Heart left ventricle (tissue), 16 donors: ENCODE measurements around the gene LSP1. TPM values are rescaled to one million over a fixed set of nuclear protein-coding genes. Genes with fewer than 3 reads are reported as not detected.
"Not testable (repeated sequence)": the region's sequence is repeated elsewhere in the genome, so short reads cannot be mapped to it uniquely, and the experiment has no call there.

ENCODE experiments used
- ATAC-seq, 4 donors: fragments of 200-7000 bp; cut with Tn5 transposase; one replicate each; pipeline ENCODE4 v1.9.1; 2020 to 2022; ENCODE audit warnings: moderate library complexity in 4 of 4, mild to moderate bottlenecking in 3 of 4, moderate number of reproducible peaks in 1 of 4
- DNase-seq, 5 donors: peaks; one replicate each; pipeline ENCODE4 v3.0.0-alpha.2; 2020
- H3K27ac ChIP-seq, 12 donors: fragments of 200-600 bp; sonication (generic) in 4 of 12; one replicate each; pipeline versions ENCODE4 v1.5.0 to v1.8.0; 2016 to 2022; ENCODE audit warnings: mild to moderate bottlenecking in 2 of 12
- H3K27me3 ChIP-seq, 9 donors: fragments of 200-600 bp; sonication (generic) in 2 of 9; one replicate each; pipeline versions ENCODE4 v1.5.1 to v1.8.0; 2016 to 2022; ENCODE audit warnings: mild to moderate bottlenecking in 3 of 9
- H3K36me3 ChIP-seq, 9 donors: fragments of 200-600 bp; sonication (generic) in 2 of 9; one replicate each; pipeline versions ENCODE4 v1.5.0 to v1.8.0; 2018 to 2022; ENCODE audit warnings: mild to moderate bottlenecking in 2 of 9
- H3K4me1 ChIP-seq, 12 donors: fragments of 200-600 bp; sonication (generic) in 4 of 12; one replicate each; pipeline versions ENCODE4 v1.5.0 to v1.8.0; 2016 to 2022; ENCODE audit warnings: mild to moderate bottlenecking in 3 of 12
- H3K4me3 ChIP-seq, 12 donors: fragments of 200-600 bp; sonication (generic) in 4 of 12; one replicate each; pipeline versions ENCODE4 v1.5.0 to v1.8.0; 2017 to 2022; ENCODE audit warnings: mild to moderate bottlenecking in 9 of 12, moderate library complexity in 4 of 12
- H3K9me3 ChIP-seq, 12 donors: fragments of 200-600 bp; sonication (generic) in 4 of 12; one replicate each; pipeline versions ENCODE4 v1.5.0 to v1.8.0; 2016 to 2022; ENCODE audit warnings: mild to moderate bottlenecking in 1 of 12
- POLR2A ChIP-seq, 2 donors: fragments of 450-650 bp; IDR thresholded peaks; one replicate each; pipeline ENCODE4 v1.6.1; 2017; ENCODE audit warnings: antibody characterized with exemption in 2 of 2, mild to moderate bottlenecking in 2 of 2, moderate library complexity in 2 of 2
- WGBS, 4 donors: extraction: QIAGEN DNeasy Blood & Tissue Kit in 2 of 4; methylation state at CpG; one replicate each; pipeline versions ENCODE4 v1.1.5 to v1.1.7; 2013 to 2018; 5-methylcytosine and 5-hydroxymethylcytosine counted together
- intact Hi-C, 10 donors: fragments of 100-400 bp; cut with DNase I; formaldehyde crosslinking; loops; one replicate each; pipeline versions ENCODE4 v1.11.1 to v1.14.2; 2022
- polyA plus RNA-seq, 2 donors: library from polyadenylated mRNA; stranded (reverse); fragments of 200-250 nt; gene quantifications; one replicate each; pipeline ENCODE4 v1.2.3, GENCODE V29; 2013
- total RNA-seq, 9 donors: library from RNA; depleted of rRNA in 2 of 9; stranded (reverse); fragments of >200 nt in 2 of 9; fragmentation: NEBNext Ultra II Directional in 3 of 9; extraction: Animal tissue kit (Norgen Biotek cat#: 25700) in 3 of 9; gene quantifications; one replicate each; pipeline versions ENCODE4 v1.1.0 to v1.2.4, GENCODE V29; 2016 to 2023
- TF ChIP-seq, protein P1 (sequence below), 12 donors: fragments of 200-600 bp; sonication (generic) in 4 of 12; IDR thresholded peaks; one replicate each; pipeline versions ENCODE4 v1.5.0 to v1.8.0; 2018 to 2022; ENCODE audit warnings: antibody characterized with exemption in 12 of 12, mild to moderate bottlenecking in 5 of 12
- donor health status: ischemic (EF 13 %, LVEDD 7.1; RV severe dilation, severe dysfunction).
- donor health status: healthy with polysubstance abuse.
- donor health status: DM: no; HTN: yes; CAD: no.
- donor health status: DM: no; HTN: no; CAD: no.
- donor health status: ischemic (EF 25% LVEDD 6.9; RV normal size, moderate dysfunction).
- donor health status: ischemic (EF 25% LVEDD 5.7; RV mildly dilated, moderate dysfunction).
- donor health status: healthy.
- donor health status: DM: yes; HTN: yes; CAD: no.
- donor health status: ischemic (EF 35%, LVEDD 5.7; RV mildly dilated, moderate dysfunction).
- donor health status: nonischemic (EF 11% LVEDD 7.7; RV severe dilation, severe dysfunction).
- donor health status: DM: yes; HTN: yes; CAD: no.
- donor health status: PGD.
- donor health status: ischemic (EF 29% LVEDD 5.4; RV normal size, mild dysfunction).
- donor health status: nonischemic (EF 23%, LVEDD 6.1; RV moderate dilation, normal function).

LSP1 gene
- total and polyA plus RNA-seq, 11 donors = 10.0 to 86.8 (median 16.4) TPM

DNA sequence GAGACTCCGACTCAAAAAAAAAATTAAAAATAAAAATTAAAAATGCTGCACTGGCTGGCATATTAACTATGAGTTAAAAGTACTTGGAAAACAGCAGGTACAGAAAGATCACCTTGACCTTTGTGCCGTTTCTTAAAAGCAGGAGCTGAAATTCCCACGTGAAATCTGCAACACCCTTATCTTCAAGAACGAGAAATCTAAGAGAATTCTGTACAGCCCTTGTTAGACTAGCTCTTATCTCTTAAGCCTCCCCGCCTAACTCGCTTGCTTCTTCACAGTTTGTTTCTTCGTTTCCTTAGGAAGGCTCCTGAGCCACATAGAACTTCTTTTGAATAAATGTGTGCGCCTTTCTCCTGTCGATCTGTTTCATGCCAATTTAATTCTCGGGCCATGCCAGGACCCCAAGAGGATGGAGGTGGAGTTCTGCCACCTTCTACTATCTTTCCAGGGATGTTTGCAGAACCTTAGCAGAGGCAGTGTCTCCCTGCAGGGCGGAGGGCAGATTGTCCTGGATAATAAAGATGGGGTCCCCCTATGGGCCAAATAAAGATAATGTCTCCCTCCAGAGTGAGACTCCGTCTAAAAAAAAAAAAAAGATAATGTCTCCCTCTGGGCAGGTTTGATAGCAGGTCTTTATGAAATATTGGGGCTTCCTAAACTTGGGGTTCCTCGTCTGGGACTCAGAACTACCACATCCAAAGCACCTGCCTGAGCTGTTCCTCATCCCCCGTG is 45.5 kb upstream of the LSP1 start:
- Histone ChIP-seq H3K9me3 (peaks cover 0 to 6% (median 0%) of the 10 kb centered on the region in 12 donors), H3K36me3 (no peaks in the 10 kb centered on the region), H3K27ac (no peak overlapping the region), H3K4me1 (peaks cover 0 to 11% (median 0%) of the 10 kb centered on the region in 12 donors), H3K27me3 (peaks cover 0 to 54% (median 4%) of the 10 kb centered on the region in 9 donors), H3K4me3 (no peak overlapping the region)
- intact Hi-C loops = loop anchor here in 2 of 10 donors (5.0 to 10.0 kb wide), 2 partner anchors 93 to 100 kb away; no protein-coding TSS in a partner anchor
- TF ChIP-seq, protein P1, sequence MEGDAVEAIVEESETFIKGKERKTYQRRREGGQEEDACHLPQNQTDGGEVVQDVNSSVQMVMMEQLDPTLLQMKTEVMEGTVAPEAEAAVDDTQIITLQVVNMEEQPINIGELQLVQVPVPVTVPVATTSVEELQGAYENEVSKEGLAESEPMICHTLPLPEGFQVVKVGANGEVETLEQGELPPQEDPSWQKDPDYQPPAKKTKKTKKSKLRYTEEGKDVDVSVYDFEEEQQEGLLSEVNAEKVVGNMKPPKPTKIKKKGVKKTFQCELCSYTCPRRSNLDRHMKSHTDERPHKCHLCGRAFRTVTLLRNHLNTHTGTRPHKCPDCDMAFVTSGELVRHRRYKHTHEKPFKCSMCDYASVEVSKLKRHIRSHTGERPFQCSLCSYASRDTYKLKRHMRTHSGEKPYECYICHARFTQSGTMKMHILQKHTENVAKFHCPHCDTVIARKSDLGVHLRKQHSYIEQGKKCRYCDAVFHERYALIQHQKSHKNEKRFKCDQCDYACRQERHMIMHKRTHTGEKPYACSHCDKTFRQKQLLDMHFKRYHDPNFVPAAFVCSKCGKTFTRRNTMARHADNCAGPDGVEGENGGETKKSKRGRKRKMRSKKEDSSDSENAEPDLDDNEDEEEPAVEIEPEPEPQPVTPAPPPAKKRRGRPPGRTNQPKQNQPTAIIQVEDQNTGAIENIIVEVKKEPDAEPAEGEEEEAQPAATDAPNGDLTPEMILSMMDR (IDR thresholded peaks at IDR 0.05) = no peak
- TF ChIP-seq POLR2A (IDR thresholded peaks at IDR 0.05) = no peak
- WGBS, 4 donors = 51 to 59% (median 54%) methylated on average over 14 of the region's 14 CpGs
- DNase-seq = no peak
- no peak for ATAC-seq

DNA sequence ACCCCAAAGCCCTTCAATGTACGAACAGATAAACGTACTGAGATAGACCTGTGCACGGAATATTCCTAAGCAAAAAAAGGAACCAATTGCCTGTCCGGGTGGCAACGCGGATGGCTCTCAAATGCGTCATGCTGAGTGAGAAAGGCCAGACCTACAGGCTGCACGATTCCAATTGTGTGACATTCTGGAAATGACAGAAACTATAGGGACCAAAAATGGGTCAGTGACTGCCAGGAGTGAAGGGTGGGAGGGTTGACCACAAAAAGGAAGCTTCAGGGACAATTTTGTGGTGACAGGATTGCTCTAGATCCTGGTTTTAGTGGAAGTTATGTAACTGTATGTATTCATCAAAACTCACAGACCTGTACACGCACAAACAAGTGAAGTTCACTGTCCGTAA is 42.1 kb upstream of the LSP1 start:
- no peak overlapping the region for H3K4me3 ChIP-seq
- peaks cover 0 to 11% (median 0%) of the 10 kb centered on the region in 12 donors for H3K4me1 ChIP-seq
- no peak for TF ChIP-seq POLR2A (IDR thresholded peaks at IDR 0.05)
- TF ChIP-seq, protein P1 (IDR thresholded peaks at IDR 0.05) = no peak
- WGBS, 4 donors = 49 to 60% (median 51%) methylated on average over 10 of the region's 10 CpGs
- no peak overlapping the region for H3K27ac ChIP-seq
- H3K36me3 ChIP-seq = no peaks in the 10 kb centered on the region
- intact Hi-C loops = no loop called here
- H3K9me3 ChIP-seq = peaks cover 0 to 6% (median 0%) of the 10 kb centered on the region in 12 donors
- peak in 3 of 4 donors; percentile 63 to 76 (median 64) for ATAC-seq
- no peak for DNase-seq
- peaks cover 0 to 45% (median 4%) of the 10 kb centered on the region in 9 donors for H3K27me3 ChIP-seq

DNA sequence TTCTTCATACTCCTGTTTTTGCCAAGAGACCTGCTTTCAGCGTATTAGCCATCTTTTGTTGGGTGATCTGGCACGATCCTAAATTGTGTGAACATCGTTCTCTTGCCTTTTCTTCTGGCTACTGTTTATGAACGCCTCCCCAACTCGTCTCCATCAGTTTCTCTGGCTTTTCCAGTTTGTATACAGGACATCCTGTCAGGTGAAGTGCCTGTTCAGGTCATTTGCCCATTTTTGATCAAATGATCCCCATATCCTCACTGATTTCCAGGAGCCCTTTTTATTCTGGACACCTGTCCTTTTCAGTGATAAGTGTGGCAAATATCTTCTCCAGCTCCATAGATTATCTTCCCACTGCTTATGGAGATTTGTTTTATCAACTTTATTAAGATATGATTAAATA is 40.6 kb upstream of the LSP1 start:
- DNase-seq = no peak
- Histone ChIP-seq H3K4me1 (peaks cover 0 to 11% (median 0%) of the 10 kb centered on the region in 12 donors), H3K27me3 (peaks cover 0 to 41% (median 0%) of the 10 kb centered on the region in 9 donors), H3K36me3 (no peaks in the 10 kb centered on the region), H3K27ac (no peak overlapping the region), H3K9me3 (peaks cover 0 to 6% (median 0%) of the 10 kb centered on the region in 12 donors), H3K4me3 (no peak overlapping the region)
- intact Hi-C loops = no loop called here
- TF ChIP-seq POLR2A (IDR thresholded peaks at IDR 0.05) = no peak
- TF ChIP-seq, protein P1 (IDR thresholded peaks at IDR 0.05) = no peak
- WGBS, 4 donors = 84 to 87% (median 86%) methylated on average over 5 of the region's 5 CpGs
- ATAC-seq = no peak

DNA sequence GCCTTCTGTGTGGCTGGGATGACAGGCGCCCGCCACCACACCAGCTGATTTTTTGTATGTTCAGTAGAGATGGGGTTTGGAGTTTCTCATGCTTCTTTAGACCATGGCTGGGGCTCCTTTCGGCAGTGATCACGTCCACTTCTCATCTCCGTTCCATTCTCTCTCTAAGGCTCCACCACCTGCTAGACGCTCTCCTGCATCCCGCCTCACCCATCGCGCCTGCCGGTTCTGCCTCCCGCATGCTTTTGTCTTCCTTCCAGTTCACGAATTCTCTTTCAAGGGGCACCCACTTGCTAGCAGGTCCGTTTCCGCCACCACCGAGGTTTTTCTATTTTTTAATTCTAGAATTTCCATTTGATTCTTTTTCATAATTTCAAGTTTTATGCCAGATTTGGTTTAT is 40.1 kb upstream of the LSP1 start:
- intact Hi-C loops = no loop called here
- WGBS, 4 donors = 88 to 94% (median 92%) methylated on average over 15 of the region's 15 CpGs
- TF ChIP-seq, protein P1 (IDR thresholded peaks at IDR 0.05) = no peak
- TF ChIP-seq POLR2A (IDR thresholded peaks at IDR 0.05) = no peak
- H3K4me1 ChIP-seq = peaks cover 0 to 11% (median 0%) of the 10 kb centered on the region in 12 donors
- peaks cover 0 to 10% (median 0%) of the 10 kb centered on the region in 12 donors for H3K9me3 ChIP-seq
- H3K27me3 ChIP-seq = peaks cover 0 to 35% (median 0%) of the 10 kb centered on the region in 9 donors
- no peak overlapping the region for H3K27ac ChIP-seq
- ATAC-seq = no peak
- no peaks in the 10 kb centered on the region for H3K36me3 ChIP-seq
- no peak for DNase-seq
- H3K4me3 ChIP-seq = no peak overlapping the region

DNA sequence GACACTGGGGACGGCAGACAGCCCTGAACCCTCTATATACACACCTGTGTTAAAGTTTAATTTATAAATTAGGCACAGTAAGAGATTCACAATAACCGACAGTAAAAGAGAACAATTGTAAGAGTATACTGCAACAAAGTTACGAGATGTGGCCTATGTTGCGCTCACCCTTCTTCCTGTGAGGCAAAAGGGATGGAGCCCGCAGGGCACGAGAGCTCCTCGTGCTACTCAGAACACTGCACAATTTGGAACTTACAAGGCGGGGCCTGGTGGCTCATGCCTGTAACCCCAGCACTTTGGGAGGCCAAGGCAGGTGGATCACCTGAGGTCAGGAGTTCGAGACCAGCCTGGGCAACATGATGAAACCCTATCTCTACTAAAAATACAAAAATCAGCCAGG is 39.5 kb upstream of the LSP1 start:
- H3K36me3 ChIP-seq, intact Hi-C loops, ATAC-seq, H3K27ac ChIP-seq, H3K4me3 ChIP-seq, DNase-seq: not testable (repeated sequence)
- peaks cover 0 to 34% (median 0%) of the 10 kb centered on the region in 9 donors for H3K27me3 ChIP-seq
- 87 to 91% (median 90%) methylated on average over 9 of the region's 9 CpGs for WGBS, 4 donors
- H3K4me1 ChIP-seq = peaks cover 0 to 11% (median 0%) of the 10 kb centered on the region in 12 donors
- H3K9me3 ChIP-seq = peaks cover 0 to 16% (median 1%) of the 10 kb centered on the region in 12 donors
